22Rv1 (cell line): ENCODE data around the gene CTAGE9.

Experiments
- H3K27ac ChIP-seq: fragments of 450-650 bp; 2 replicates; pipeline ENCODE4 v1.5.1; 2017
- CTCF ChIP-seq: fragments of 450-650 bp; IDR thresholded peaks from 2 replicates; pipeline ENCODE4 v1.5.1; 2017; ENCODE audit warnings: mild to moderate bottlenecking
- ZFX ChIP-seq: fragments of 450-650 bp; IDR thresholded peaks from 2 replicates; pipeline ENCODE4 v1.6.1; 2017; ENCODE audit warnings: antibody characterized with exemption, borderline replicate concordance

The CTAGE9 gene

GRCh38 chr6:131749023-131749422 is 38.2 kb upstream of the CTAGE9 start:
- no peak overlapping the region for H3K27ac ChIP-seq
- TF ChIP-seq ZFX, result no peak
- no peak for TF ChIP-seq CTCF

GRCh38 chr6:131747821-131748353 is 37.1 kb upstream of the CTAGE9 start:
- TF ChIP-seq CTCF, result no peak
- TF ChIP-seq ZFX, result no peak
- H3K27ac ChIP-seq, result no peak overlapping the region

GRCh38 chr6:131745476-131745875 is 34.7 kb upstream of the CTAGE9 start:
- TF ChIP-seq ZFX (no peak), CTCF (no peak)
- H3K27ac ChIP-seq, result no peak overlapping the region

- H3K27ac ChIP-seq, result no peak overlapping the region
- no peak for TF ChIP-seq CTCF
- no peak for TF ChIP-seq ZFX
Observed at GRCh38 chr6:131744432-131745287, 33.8 kb upstream of the CTAGE9 start.

GRCh38 chr6:131741688-131742393 is 31.0 kb upstream of the CTAGE9 start:
- no peak for TF ChIP-seq ZFX
- TF ChIP-seq CTCF, result no peak
- no peak overlapping the region for H3K27ac ChIP-seq

GRCh38 chr6:131740161-131740560 is 29.3 kb upstream of the CTAGE9 start:
- no peak overlapping the region for H3K27ac ChIP-seq
- TF ChIP-seq CTCF (no peak), ZFX (no peak)

GRCh38 chr6:131739136-131739535 is 28.3 kb upstream of the CTAGE9 start:
- no peak overlapping the region for H3K27ac ChIP-seq
- TF ChIP-seq ZFX, result no peak
- no peak for TF ChIP-seq CTCF
